A172 (cell line): Measurements from ENCODE around the gene ALG3. TPM values are rescaled to one million over a fixed set of nuclear protein-coding genes. Genes with fewer than 3 reads are reported as not detected.
"Not testable (repeated sequence)": the region's sequence is repeated elsewhere in the genome, so short reads cannot be mapped to it uniquely, and the experiment has no call there.

Experiments used
- DNase-seq: peaks from one replicate; pipeline ENCODE4 v3.0.0-alpha.2; 2015; ENCODE audit warnings: low spot score
- total RNA-seq: library from RNA; depleted of rRNA; stranded (reverse); fragments of >200 nt; shearing (Covaris generic); gene quantifications from 2 replicates; pipeline ENCODE4 v1.2.3, GENCODE V29; 2014; rRNA removed

ALG3 gene
- 57.5 and 68.3 TPM in 2 replicates for total RNA-seq

GRCh38 chr3:184248454-184249411, at the start of gene ALG3:
ALG3 (minus strand) TSS chr3:184248962; CDS start chr3:184248940, 22 bp downstream.
- peak; percentile 65 for DNase-seq

GRCh38 chr3:184296616-184297015, 47.9 kb upstream of the ALG3 start:
- no peak for DNase-seq

- no peak for DNase-seq
Measured at GRCh38 chr3:184295771-184296170, 47.0 kb upstream of the ALG3 start.

GRCh38 chr3:184291738-184292445, 43.1 kb upstream of the ALG3 start:
- no peak for DNase-seq

GRCh38 chr3:184291044-184291737, 42.4 kb upstream of the ALG3 start:
- DNase-seq: no peak

GRCh38 chr3:184290331-184290730, 41.6 kb upstream of the ALG3 start:
- no peak for DNase-seq

- DNase-seq: peak; percentile 58
Measured at GRCh38 chr3:184289426-184289938, 40.7 kb upstream of the ALG3 start.

- DNase-seq: peak; percentile 83
Measured at GRCh38 chr3:184284696-184285095, 35.9 kb upstream of the ALG3 start.

GRCh38 chr3:184283681-184284080, 34.9 kb upstream of the ALG3 start:
- no peak for DNase-seq

GRCh38 chr3:184282941-184283340, 34.2 kb upstream of the ALG3 start:
- DNase-seq: peak; percentile 11

GRCh38 chr3:184277366-184277765, 28.6 kb upstream of the ALG3 start:
- no peak for DNase-seq

GRCh38 chr3:184275961-184276910, 27.5 kb upstream of the ALG3 start, which contains the start of gene ECE2:
ECE2 (plus strand) TSS chr3:184276022; CDS start chr3:184276154, 132 bp downstream.
- DNase-seq: no peak

- no peak for DNase-seq
Measured at GRCh38 chr3:184275381-184275701, 26.6 kb upstream of the ALG3 start.

GRCh38 chr3:184272269-184272668, 23.5 kb upstream of the ALG3 start:
- DNase-seq: no peak

GRCh38 chr3:184267249-184267648, 18.5 kb upstream of the ALG3 start:
- not testable (repeated sequence) for DNase-seq

- no peak for DNase-seq
Measured at GRCh38 chr3:184262764-184263179, 14.0 kb upstream of the ALG3 start.

- DNase-seq: peak; percentile 45
Measured at GRCh38 chr3:184261854-184262763, 13.3 kb upstream of the ALG3 start.

- DNase-seq: peak; percentile 73
Measured at GRCh38 chr3:184261270-184261853, 12.6 kb upstream of the ALG3 start, which contains the start of gene CAMK2N2. CAMK2N2 (minus strand) TSS chr3:184261553; CDS start chr3:184261285, 268 bp downstream.

GRCh38 chr3:184260724-184261269, 12.0 kb upstream of the ALG3 start:
- DNase-seq: no peak
